Cardiac muscle cell (in vitro differentiated cells and primary cell): ENCODE data around the gene CXCR5. TPM values are rescaled to one million over a fixed set of nuclear protein-coding genes. Genes with fewer than 3 reads are reported as not detected.

Source experiments
- DNase-seq, 2 donors: peaks; one replicate each; pipeline versions ENCODE4 v3.0.0 to v3.0.0-alpha.2; 2010 to 2017; ENCODE audit warnings: low read depth in 1 of 2, low spot score in 1 of 2
- H3K27ac ChIP-seq: fragments of 200-600 bp; sonication (generic); 2 replicates; pipeline ENCODE4 v1.5.1; 2016
- H3K27me3 ChIP-seq: fragments of 200-600 bp; sonication (generic); 2 replicates; pipeline ENCODE4 v1.6.0; 2016; ENCODE audit warnings: control low read depth
- H3K36me3 ChIP-seq: fragments of 200-600 bp; sonication (generic); 2 replicates; pipeline ENCODE4 v1.5.1; 2016; ENCODE audit warnings: control low read depth
- H3K4me1 ChIP-seq: fragments of 200-600 bp; sonication (generic); 2 replicates; pipeline ENCODE4 v1.8.1; 2017; ENCODE audit warnings: low read depth, mild to moderate bottlenecking, mixed run types
- H3K4me3 ChIP-seq: fragments of 200-600 bp; sonication (generic); 2 replicates; pipeline ENCODE4 v1.5.1; 2016; ENCODE audit warnings: mild to moderate bottlenecking
- H3K9me3 ChIP-seq: fragments of 200-600 bp; sonication (generic); 2 replicates; pipeline ENCODE4 v1.5.1; 2017; ENCODE audit warnings: low read depth, mild to moderate bottlenecking, control low read depth
- polyA plus RNA-seq: library from polyadenylated mRNA; unstranded; fragments of >200 nt; fragmentation: Nextera tagmentation; extraction: Ambion mirVana; gene quantifications from 2 replicates; pipeline ENCODE4 v1.2.1, GENCODE V29; 2016
- total RNA-seq: library from RNA; depleted of rRNA; stranded (reverse); fragments of >200 nt; gene quantifications from 2 replicates; pipeline ENCODE4 v1.2.3, GENCODE V29; 2016
- TF ChIP-seq, protein P1 (sequence below): IDR thresholded peaks from 2 replicates; pipeline ENCODE4 v1.5.1; 2012; ENCODE audit warnings: low read depth, mild to moderate bottlenecking, low read length

Gene CXCR5
- total and polyA plus RNA-seq, 2 experiments from 2014 or later, result not detected

- DNase-seq, result no peak
- no peak overlapping the region for H3K4me3 ChIP-seq
- H3K27me3 ChIP-seq, result no peaks in the 10 kb centered on the region
- no peaks in the 10 kb centered on the region for H3K4me1 ChIP-seq
- TF ChIP-seq, protein P1, sequence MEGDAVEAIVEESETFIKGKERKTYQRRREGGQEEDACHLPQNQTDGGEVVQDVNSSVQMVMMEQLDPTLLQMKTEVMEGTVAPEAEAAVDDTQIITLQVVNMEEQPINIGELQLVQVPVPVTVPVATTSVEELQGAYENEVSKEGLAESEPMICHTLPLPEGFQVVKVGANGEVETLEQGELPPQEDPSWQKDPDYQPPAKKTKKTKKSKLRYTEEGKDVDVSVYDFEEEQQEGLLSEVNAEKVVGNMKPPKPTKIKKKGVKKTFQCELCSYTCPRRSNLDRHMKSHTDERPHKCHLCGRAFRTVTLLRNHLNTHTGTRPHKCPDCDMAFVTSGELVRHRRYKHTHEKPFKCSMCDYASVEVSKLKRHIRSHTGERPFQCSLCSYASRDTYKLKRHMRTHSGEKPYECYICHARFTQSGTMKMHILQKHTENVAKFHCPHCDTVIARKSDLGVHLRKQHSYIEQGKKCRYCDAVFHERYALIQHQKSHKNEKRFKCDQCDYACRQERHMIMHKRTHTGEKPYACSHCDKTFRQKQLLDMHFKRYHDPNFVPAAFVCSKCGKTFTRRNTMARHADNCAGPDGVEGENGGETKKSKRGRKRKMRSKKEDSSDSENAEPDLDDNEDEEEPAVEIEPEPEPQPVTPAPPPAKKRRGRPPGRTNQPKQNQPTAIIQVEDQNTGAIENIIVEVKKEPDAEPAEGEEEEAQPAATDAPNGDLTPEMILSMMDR, result no peak
- H3K27ac ChIP-seq, result no peak overlapping the region
- no peaks in the 10 kb centered on the region for H3K9me3 ChIP-seq
- peaks cover 25% of the 10 kb centered on the region for H3K36me3 ChIP-seq
Observed at GRCh38 chr11:118899706-118900360, 16.1 kb downstream of the CXCR5 start.

- H3K36me3 ChIP-seq, result peaks cover 25% of the 10 kb centered on the region
Observed at GRCh38 chr11:118900535-118901384, 17.1 kb downstream of the CXCR5 start.

GRCh38 chr11:118901494-118902335 lies 18.0 kb downstream of the CXCR5 start:
- Histone ChIP-seq H3K4me1 (no peaks in the 10 kb centered on the region), H3K27me3 (no peaks in the 10 kb centered on the region), H3K27ac (no peak overlapping the region), H3K36me3 (peaks cover 25% of the 10 kb centered on the region), H3K9me3 (no peaks in the 10 kb centered on the region), H3K4me3 (no peak overlapping the region)
- TF ChIP-seq, protein P1, result peak; percentile 14
- no peak for DNase-seq

More at GRCh38 chr11:118900535-118901384, 17.1 kb downstream of the CXCR5 start:
- no peak overlapping the region for H3K4me3 ChIP-seq
- TF ChIP-seq, protein P1, result no peak
- no peaks in the 10 kb centered on the region for H3K4me1 ChIP-seq
- H3K27me3 ChIP-seq, result no peaks in the 10 kb centered on the region
- no peaks in the 10 kb centered on the region for H3K9me3 ChIP-seq
- no peak for DNase-seq
- H3K27ac ChIP-seq, result no peak overlapping the region

DNA sequence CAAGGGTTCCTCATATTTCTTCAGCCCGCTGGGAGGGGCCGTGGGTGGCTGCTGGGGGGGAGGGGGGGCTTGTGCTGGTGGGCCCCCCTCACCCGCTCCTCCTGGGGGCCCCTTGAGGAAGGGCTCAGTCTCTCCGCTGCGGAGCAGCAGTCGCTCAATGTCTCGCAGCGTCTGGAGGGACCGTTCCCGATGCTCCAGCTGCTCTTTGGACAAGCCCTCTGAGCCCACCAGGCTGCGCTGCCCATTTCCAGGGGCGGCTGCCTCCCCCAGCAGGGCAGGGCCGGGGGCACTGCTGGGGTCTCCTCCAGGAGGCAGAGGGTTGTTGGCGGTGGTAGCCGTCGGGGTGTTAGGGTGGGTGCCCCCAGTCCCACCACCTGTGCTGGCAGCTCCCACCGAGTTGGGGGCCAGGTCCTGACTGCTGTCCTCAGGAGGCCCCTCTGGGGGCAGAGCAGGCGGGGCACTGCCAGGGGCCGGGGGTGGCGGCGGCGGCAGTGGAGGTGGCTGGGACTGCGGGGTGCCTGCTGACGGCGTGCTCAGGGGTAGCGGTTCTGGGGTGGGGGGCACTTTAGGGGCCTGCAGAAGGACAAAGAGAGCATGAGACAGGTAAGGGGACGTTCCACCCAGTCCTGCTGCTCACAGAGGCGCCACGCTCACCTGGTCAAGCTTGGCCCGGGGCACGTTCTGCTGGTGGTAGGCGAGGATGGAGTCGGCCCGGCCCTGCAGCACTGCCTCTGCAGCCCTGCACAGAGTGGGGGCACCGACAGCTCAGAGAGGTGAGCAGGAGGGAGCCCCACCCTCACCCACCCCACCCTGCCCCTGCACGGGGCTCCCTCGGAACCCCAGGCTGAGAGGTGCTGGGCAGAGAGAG lies 18.9 kb downstream of the CXCR5 start:
- TF ChIP-seq, protein P1, result no peak
- Histone ChIP-seq H3K36me3 (peaks cover 25% of the 10 kb centered on the region), H3K27ac (no peak overlapping the region), H3K9me3 (no peaks in the 10 kb centered on the region), H3K4me3 (no peak overlapping the region), H3K27me3 (no peaks in the 10 kb centered on the region), H3K4me1 (peaks cover 5% of the 10 kb centered on the region)
- DNase-seq, result no peak
